IPS-11a (cell line): ENCODE data around the gene KCNIP4.

Experiments used
- H3K4me3 ChIP-seq: one replicate; pipeline ENCODE4 v1.5.1; 2013; ENCODE audit warnings: low read depth, low read length, control low read depth

Gene KCNIP4

GRCh38 chr4:21699446-21699845 is 249.1 kb downstream of the KCNIP4 start:
- no peak overlapping the region for H3K4me3 ChIP-seq

GRCh38 chr4:21697583-21697982 is 251.0 kb downstream of the KCNIP4 start:
- no peak overlapping the region for H3K4me3 ChIP-seq

GRCh38 chr4:21695141-21695540 is 253.4 kb downstream of the KCNIP4 start:
- H3K4me3 ChIP-seq: no peak overlapping the region

GRCh38 chr4:21692241-21692640 is 256.3 kb downstream of the KCNIP4 start:
- H3K4me3 ChIP-seq: no peak overlapping the region

GRCh38 chr4:21688596-21689265 is 259.8 kb downstream of the KCNIP4 start:
- H3K4me3 ChIP-seq: no peak overlapping the region

- no peak overlapping the region for H3K4me3 ChIP-seq
Observed at GRCh38 chr4:21685911-21686310, 262.7 kb downstream of the KCNIP4 start.

GRCh38 chr4:21680326-21680898 is 268.2 kb downstream of the KCNIP4 start:
- no peak overlapping the region for H3K4me3 ChIP-seq

GRCh38 chr4:21678711-21679110 is 269.9 kb downstream of the KCNIP4 start:
- no peak overlapping the region for H3K4me3 ChIP-seq

- no peak overlapping the region for H3K4me3 ChIP-seq
Observed at GRCh38 chr4:21677173-21677572, 271.4 kb downstream of the KCNIP4 start.

GRCh38 chr4:21664355-21664754 is 284.2 kb downstream of the KCNIP4 start:
- H3K4me3 ChIP-seq: no peak overlapping the region

- H3K4me3 ChIP-seq: no peak overlapping the region
Observed at GRCh38 chr4:21656832-21657231, 291.7 kb downstream of the KCNIP4 start.

- no peak overlapping the region for H3K4me3 ChIP-seq
Observed at GRCh38 chr4:21655031-21655430, 293.5 kb downstream of the KCNIP4 start.

GRCh38 chr4:21652508-21653231 is 295.9 kb downstream of the KCNIP4 start:
- H3K4me3 ChIP-seq: no peak overlapping the region

- H3K4me3 ChIP-seq: no peak overlapping the region
Observed at GRCh38 chr4:21649391-21650090, 299.0 kb downstream of the KCNIP4 start.

GRCh38 chr4:21645776-21646175 is 302.8 kb downstream of the KCNIP4 start:
- no peak overlapping the region for H3K4me3 ChIP-seq

GRCh38 chr4:21641696-21642095 is 306.9 kb downstream of the KCNIP4 start:
- no peak overlapping the region for H3K4me3 ChIP-seq

- no peak overlapping the region for H3K4me3 ChIP-seq
Observed at GRCh38 chr4:21638171-21638725, 310.3 kb downstream of the KCNIP4 start.

GRCh38 chr4:21628916-21629610 is 319.5 kb downstream of the KCNIP4 start:
- no peak overlapping the region for H3K4me3 ChIP-seq

- H3K4me3 ChIP-seq: no peak overlapping the region
Observed at GRCh38 chr4:21628116-21628670, 320.4 kb downstream of the KCNIP4 start.

- no peak overlapping the region for H3K4me3 ChIP-seq
Observed at GRCh38 chr4:21625447-21625846, 323.1 kb downstream of the KCNIP4 start.
